ENCODE data around the gene FBLN7.

GRCh38 chr2:112156152-112156986 is 18.2 kb downstream of the FBLN7 start:
- TF ChIP-seq EZH2 (IDR thresholded peaks at IDR 0.05; ENCODE audit: low read depth, unreplicated experiment) (no peak), POLR2AphosphoS5 (IDR thresholded peaks at IDR 0.05; ENCODE audit: low read depth) (no peak), CTCF (conservative IDR thresholded peaks at IDR 0.05; ENCODE audit: low read depth in 2 of 2) (no peak), ZNF114 (CRISPR knock-in tag; IDR thresholded peaks at IDR 0.05) (no peak), EZH2phosphoT487 (IDR thresholded peaks at IDR 0.05; ENCODE audit: unreplicated experiment) (no peak), JUNB (IDR thresholded peaks at IDR 0.05; ENCODE audit: unreplicated experiment) (no peak), CREB1 (CRISPR knock-in tag; IDR thresholded peaks at IDR 0.05; ENCODE audit: low read depth) (no peak), ETS1 (IDR thresholded peaks at IDR 0.05) (no peak), ZNF331 (CRISPR knock-in tag; IDR thresholded peaks at IDR 0.05; ENCODE audit: low read depth) (no peak), STAT1 (IDR thresholded peaks at IDR 0.05; ENCODE audit: unreplicated experiment) (no peak)
- TF ChIP-seq, protein P1, sequence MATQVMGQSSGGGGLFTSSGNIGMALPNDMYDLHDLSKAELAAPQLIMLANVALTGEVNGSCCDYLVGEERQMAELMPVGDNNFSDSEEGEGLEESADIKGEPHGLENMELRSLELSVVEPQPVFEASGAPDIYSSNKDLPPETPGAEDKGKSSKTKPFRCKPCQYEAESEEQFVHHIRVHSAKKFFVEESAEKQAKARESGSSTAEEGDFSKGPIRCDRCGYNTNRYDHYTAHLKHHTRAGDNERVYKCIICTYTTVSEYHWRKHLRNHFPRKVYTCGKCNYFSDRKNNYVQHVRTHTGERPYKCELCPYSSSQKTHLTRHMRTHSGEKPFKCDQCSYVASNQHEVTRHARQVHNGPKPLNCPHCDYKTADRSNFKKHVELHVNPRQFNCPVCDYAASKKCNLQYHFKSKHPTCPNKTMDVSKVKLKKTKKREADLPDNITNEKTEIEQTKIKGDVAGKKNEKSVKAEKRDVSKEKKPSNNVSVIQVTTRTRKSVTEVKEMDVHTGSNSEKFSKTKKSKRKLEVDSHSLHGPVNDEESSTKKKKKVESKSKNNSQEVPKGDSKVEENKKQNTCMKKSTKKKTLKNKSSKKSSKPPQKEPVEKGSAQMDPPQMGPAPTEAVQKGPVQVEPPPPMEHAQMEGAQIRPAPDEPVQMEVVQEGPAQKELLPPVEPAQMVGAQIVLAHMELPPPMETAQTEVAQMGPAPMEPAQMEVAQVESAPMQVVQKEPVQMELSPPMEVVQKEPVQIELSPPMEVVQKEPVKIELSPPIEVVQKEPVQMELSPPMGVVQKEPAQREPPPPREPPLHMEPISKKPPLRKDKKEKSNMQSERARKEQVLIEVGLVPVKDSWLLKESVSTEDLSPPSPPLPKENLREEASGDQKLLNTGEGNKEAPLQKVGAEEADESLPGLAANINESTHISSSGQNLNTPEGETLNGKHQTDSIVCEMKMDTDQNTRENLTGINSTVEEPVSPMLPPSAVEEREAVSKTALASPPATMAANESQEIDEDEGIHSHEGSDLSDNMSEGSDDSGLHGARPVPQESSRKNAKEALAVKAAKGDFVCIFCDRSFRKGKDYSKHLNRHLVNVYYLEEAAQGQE (IDR thresholded peaks at IDR 0.05; ENCODE audit: unreplicated experiment), result no peak

Data from GM23338 (cell line).